HS-27A (cell line): Measurements from ENCODE around the gene FYN.

ENCODE experiments used
- DNase-seq: peaks from one replicate; pipeline ENCODE4 v3.0.0-alpha.2; 2012; ENCODE audit warnings: low read depth, missing footprints

Gene FYN

DNA sequence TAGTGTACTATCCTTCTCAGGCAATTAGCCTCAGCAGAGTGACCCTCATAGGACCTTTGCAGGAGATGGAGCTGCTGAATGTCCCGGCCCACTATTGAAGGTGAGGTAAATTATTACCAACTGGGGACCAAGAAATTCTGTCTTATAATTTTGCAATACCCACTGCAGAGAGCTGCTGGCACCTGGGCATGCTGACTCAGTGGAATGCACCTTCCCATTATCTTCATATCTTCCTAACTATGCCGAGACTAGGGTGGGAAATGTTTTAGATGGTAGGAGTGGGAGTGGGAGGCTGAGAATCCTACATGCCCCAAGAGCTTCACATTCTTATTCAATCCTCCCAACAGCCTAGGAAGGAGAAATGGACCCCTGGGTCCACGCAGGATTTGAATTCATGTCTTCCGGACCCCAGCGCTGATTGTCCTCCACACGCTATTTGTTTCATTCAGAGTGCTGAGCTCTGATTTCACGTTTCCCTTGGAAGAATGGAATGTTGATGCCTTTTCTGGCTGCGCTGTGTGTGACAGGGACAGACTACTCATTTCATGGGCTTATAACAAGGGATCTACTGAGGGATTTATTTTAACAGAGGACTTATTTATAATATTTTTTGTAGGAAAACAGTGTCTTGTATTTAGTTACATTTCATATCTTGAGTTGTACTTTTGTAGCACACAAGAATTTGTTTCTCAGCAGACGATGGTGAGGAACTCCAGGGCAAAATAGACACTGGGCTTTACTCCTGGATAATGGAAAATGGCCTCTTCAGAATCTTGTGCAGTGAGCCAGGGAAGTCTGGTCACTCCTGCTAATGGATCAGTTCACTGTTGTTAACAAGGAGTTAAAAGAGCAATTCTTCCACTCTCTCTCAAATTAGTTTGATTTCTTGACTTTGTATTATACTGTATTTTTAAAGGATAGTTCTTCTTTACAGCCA lies 66.4 kb downstream of the FYN start:
- no peak for DNase-seq

DNA sequence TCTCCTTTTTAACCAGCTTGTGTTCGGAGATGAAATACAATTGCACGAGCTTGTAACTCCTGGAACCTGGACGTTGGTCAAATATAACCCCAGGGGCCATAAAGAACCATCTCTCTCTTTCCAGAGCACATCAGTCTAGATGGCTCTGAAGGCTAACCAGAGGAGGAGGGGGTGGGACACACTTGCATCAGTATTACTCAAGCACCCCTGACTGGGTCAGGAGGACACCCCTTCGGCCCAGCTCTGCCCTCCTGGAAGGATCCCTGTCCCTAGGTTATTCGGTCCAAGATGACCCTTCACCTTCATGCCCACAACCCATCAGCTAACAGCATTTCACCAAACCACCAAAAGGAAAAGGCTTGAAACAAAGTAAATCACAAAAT lies 67.1 kb downstream of the FYN start:
- DNase-seq: no peak

DNA sequence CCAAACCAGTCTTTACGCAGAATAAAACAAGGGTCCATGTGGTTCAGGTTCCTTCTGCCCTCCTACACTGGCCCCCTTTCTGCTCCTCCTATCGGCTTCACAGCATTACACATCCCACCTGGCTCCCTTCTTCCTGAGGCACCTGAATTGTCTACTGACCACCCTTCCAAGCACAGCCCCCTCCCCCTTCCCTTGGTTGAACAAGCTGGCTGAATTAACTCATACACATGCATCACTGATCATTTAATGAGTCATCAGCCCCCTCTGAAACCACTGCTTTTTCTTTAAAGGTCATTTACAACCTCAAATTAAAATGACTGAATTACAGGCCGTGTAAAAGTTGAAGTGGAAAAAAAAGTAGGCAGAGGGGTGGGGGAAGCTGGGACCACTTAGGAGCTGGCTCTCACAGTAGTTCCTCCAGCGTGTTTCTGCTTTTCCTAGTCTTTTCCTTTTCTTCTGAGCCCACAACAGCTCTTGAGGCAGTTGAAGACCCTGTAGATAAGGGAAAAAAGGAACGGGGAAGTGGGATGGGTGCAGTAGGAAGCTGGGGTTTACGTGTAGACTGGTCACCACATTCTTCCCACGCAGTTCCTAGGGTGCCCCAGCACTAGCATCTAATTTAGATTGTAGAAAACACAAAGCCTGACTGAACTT lies 67.6 kb downstream of the FYN start:
- no peak for DNase-seq

DNA sequence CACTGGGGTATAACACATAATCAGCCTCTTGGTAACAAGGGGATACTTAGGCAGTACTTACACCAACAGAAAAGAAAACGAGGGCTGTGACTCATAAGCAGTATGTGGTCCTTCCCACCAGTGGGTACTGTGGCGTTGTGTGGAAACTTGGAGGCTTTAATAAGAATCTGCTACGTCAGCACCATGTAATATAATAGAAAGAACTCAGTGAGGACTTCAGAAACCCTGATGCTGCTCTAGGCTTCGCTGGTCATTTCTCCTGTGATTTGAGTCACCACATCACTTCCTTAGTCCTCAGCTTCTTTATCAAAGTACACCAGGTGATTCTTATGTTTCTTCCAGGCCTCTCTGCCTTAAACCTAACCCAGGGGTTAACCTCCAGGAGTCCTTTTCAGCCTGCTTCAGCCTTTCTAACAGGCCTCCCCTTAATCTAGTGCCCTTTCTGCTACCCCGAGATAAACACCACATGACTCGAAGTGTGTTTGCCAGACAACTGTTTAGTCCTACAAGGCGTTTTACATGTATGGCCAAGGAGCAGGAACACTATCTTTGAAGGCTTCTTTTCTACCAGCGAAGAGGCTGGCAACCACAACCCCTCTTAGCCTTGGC lies 68.5 kb downstream of the FYN start:
- no peak for DNase-seq

DNA sequence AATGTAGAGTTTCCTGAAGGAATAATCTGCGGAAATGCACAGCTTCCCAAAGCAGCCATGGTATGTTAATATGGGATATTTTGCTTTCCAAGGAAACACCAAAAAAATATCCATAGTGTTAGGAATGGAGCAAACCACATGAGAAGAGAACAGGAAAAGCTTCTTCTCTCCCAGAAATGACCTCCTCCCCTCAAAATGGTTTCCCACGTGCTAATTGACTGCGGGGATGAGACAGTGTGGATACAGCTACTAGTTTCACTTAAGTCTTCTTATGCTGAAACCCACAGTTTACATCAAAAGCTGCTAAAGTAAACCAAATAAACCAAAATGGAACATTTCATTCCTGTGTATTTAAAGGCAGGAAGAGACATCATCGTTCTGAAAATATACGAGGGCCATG lies 69.4 kb downstream of the FYN start:
- DNase-seq: no peak

DNA sequence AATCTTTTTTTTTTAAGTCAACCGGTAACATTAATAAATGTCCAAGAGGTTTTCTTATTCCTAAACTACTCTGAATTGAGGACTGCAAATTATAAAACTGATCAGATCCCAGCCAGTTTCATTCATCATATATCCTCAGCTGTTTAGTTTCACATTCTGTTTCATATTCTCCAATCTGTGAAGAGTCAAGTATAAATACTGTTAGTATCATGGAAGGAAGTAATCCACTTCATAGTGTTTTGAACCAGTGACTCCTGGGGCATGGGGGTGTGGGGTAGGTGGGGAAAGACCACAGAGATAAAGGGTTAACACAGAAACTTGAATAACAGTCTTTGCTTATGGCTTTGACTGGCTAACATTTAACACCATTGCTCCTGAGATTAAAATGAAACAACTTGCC lies 69.9 kb downstream of the FYN start:
- DNase-seq: no peak

DNA sequence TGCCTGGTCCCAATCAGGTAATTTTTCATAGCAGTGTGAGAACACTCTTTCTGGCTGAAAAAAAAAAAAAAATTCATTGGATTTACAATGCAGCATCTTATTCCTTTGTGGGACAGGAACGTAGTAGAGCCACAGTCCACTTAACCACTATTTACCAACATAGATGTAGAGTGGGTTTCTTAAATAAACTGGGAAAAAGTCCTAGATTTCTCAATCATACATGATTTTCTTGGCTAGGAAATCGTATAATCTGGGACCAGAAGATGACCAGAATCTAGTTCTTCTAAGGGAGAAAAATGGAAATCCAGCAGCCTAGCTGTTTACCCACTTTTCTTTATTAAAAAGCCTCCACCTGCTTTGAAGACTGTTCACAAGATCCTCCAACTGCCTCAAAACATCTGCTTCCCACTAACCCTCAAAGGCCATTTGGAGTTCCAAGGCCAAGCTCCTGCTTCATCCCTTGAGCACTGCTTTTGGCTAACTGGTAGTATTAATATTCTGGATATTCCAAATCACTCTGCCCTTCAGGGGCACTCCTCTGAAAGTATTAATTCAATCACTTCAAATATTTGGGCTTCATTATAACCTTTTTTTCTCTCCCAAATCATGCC lies 70.4 kb downstream of the FYN start:
- no peak for DNase-seq

DNA sequence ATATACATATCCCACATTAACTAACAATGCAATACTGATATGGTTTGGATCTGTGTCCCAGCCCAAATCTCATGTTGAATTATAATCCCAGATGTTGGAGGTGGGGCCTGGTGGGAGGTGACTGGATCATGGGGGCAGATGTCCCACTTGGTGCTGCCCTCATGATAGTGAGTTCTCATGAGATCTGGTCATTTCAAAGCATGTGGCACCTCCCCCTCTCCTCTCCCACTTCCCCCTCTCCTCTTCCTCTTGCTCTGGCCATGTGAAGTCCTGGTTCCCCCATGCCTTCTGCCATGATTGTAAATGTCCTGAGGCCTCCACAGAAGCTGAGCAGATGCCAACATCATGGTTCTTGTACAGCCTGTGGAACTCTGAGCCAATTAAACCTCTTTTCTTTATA lies 71.2 kb downstream of the FYN start:
- DNase-seq: no peak

DNA sequence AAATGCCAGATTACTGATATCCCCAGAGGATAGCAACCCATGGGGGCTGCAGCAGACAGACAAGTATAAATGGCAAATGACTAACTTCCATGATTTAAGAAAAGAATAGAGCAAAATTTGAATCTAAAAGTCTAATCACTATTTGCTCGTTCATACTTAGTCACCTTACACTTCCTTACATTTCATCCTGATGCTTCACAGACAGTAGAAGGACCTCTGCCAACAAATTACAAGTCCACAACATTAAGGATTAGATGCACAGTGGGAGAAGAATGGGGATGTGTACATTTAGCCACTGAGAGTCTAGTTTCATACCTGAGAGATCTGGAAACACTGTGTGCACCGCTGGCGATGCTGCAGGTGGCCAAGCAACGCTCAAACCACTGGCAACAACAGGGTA lies 72.4 kb downstream of the FYN start:
- DNase-seq: no peak

DNA sequence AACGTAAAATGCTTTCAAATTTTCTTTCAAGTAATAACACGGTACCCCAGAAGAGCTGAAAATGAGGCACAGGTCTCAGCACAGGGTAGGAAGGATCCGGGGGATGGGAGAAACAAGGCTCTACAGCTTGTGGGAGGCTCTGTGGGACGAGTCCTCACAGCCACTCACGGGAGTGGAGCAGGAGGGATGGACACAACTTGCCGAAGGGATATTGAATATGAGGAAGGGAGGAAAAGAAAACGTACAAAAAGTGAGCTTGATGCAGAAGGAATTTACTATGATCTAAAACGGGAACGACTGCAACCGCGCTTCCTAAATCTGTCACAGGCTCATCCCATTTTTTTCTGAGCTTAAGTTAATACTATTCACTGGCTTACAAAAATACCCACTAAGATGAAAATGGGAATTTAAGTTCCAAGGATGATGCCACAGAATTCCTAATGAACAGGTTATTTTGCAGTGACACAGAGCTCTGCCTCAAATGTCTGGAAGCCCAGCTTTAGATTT lies 72.9 kb downstream of the FYN start:
- no peak for DNase-seq

DNA sequence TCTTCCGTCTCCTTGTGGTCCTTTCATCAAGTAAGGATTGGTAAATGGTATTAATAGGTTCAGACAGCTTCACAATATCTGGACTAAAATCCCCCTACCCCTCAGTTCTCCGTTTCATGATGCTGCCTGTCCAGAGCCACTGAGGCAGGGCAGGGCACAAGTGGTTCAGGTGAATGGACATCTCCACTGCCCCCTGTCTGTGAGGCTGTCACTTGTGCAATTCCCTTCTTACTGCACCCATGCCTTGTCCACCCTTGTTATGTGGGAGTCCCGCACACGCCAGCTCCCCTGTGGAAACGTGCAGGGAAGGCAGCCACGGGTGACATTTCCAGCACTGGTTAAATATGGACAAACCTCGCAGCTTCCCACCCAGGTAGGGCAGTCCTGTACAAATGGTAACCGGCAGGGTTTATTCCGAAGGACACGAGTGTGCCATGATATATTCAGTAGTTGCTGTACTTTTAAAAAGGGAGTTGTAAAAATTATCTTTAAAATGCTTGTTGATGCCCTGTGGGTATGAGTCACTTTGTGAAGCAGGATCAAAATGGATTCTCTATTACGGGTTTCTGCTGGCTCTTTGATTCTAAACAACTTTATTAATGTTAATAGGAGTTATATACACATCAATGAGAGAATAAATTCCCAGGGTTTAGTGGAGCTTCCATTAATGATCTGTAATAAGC lies 73.5 kb downstream of the FYN start:
- DNase-seq: no peak

DNA sequence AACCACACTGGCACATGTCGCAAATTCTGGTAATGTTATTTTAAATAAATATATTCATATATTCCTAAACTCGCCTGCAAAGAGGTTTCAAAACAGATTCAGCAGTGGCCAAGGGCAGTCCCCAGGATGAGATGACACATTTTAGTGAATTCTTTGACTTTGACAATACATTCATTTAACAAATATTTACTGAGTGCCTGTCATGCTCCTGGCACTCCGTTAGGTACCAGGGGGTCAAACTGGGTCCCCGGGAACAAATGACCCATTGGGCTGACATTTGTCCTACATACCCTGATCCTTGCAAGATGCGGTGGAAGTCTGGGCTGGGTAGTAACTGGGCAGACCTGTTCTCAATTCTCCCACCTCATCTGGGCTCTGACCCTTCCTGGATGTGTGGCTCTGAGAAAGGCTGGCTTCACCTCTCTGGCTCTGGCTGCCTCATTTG lies 74.9 kb downstream of the FYN start:
- DNase-seq: peak; percentile 43

DNA sequence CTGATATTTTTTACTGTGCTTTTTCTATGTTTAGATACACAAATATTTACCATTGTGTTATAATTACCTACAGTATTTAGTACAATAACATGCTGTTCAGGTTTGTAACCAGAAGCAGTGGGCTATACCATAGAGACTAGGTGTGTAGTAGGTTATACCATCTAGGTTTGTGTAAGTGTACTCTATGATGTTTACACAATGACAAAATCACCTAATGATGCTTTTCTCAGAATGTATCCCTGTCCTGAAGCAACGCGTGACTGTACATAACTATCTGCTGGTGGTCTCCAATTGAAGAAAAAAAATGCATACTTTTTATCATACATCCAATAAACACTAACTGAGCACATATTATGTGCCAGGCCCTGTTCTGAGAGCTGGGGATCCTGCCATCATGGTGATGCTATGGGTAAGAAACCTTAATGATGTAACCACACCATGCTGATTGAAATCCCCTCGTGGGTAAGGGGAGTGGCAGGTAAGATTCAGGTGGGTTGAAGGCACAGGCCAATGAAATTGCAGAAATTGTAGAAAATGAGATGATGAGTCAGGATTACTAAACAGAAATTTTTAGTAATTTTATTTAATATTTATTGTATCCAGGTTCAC lies 76.8 kb downstream of the FYN start:
- DNase-seq: no peak

DNA sequence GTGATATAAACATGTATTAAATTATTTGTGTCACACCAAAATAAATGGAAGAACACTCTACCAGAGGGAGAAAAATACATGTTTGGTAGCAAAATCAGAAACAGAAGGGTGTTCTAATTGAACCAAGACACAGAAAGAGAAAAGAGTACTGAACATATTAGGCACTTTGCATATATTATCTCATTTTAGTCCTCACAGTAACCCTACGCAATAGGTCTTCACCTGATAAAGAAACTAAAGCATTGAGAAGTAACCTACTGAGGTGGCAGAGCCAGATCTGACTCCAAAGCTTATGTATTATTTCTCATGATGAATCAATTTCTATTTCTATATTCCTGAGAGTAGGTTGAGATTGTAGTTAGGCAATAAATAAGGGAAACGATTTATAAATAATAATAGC lies 77.7 kb downstream of the FYN start:
- DNase-seq: no peak

DNA sequence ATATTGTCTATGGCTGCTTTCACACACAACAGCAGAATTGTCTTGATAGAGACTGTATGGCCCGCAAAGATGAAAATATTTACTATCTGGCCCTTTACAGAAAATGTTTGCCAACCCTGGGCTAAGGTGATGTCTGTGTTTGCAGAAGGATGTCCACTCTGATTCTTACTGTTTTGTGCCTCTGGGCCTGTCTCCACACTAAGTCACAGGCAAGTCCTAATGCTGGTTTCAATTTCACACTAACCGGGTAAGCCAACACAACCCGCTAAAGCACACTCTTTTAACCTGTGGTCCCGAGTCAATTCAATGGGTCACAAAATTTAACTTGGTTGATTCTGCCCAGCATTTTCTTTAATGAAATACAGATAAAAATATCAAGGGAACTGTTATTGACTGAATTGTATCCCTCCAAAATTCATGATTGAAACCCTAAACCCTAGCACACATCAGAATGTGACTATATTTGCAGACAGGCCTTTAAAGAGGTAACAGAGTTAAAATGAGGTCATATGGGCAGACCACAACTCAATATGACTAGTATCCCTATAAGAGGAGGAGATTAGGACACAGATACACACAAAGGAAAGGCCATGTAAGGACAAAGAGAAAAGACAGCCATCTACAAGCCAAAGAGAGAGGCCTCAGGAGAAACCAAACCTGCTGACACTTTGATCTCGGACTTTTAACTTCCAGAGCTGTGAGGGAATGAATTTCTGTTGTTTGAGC lies 78.4 kb downstream of the FYN start:
- DNase-seq: no peak

DNA sequence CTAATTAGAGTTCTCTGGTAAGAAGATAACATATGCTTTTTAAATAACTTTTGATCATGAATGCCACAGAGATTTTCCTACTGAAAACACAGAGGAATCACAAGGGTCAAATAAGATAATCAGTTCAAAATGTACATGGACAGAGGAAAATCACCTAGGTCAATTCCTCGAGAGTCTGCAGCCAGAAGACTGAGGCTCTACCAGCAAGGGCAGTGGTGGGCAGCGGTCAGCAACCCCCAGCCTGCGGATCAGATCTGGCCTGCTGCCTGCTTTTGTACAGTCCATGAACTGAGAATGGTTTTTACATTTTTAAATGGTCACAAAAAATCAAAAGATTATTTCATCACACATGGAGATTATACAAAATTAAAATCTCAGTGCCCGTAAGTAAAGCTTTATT lies 79.0 kb downstream of the FYN start:
- DNase-seq: no peak

DNA sequence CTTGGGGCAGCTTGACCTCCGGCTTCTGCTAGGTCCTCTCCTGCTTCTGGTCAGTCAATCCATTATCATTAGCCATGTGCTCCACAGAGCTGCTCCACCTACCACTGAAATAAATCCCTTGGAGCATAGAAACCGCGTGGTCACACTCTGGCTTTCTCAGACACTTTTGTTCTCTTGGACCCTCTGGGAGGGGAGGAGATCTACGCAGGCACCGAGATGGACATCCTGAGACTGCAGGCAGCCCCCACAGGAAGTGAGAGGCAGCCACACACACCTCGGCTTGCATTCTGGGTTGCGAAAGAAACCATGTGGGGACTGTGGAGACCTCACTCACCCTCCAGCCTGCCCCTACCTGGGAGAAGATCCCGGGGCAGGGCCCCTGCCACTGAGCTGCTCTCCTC lies 79.5 kb downstream of the FYN start:
- DNase-seq: no peak

DNA sequence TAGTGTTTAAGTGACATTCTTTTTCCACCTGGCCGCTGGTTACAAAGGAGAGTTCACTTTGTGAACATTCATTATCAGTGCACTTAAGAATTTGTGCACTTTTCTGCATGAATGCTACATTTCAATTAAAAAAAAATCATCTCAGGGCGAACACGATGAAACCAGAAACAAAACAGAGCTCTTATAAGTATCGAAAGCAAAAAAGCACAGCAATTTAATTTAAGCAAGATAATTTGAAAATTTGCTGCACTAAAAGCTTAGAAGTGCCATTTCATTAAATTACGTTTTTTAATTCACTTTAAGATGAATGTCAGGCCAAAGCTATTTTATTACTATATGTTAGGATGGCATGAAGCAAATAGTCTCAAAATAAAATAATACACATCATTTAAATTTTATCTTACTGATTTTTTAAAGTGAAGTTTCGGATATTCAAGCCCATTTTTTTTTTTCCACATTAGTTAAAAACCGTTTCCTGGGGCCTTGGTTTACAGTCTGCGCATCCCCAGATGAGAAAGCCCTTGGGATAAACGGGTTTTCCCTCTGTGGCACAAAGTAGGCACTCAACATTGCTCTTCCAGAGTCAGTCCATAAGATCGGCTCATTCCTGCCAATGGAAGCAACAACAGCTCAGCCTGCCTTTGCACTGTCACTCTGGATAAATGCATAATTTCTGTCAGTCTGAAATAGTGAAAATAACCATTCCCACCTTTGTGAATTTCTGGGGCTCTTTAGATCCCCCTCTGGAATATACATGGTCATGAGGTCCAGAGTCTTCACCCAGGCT lies 80.1 kb downstream of the FYN start:
- DNase-seq: no peak

DNA sequence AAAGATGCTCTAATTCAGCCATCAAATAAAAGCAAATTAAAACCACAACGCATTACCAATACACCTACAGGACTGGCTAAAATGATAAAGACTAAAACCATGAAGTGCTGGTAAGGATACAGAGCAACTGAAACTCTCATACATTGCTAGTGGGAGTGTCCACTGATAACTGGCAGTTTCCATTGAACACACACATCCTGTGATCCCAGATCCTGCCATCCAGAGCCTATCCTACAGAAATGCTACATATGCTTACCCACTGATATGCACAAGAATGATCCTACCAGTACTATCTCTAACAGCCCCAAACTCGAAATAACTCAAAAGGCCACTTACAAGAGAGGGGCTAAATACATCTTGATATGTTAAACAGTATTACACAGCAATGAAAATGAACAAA lies 81.0 kb downstream of the FYN start:
- DNase-seq: no peak

DNA sequence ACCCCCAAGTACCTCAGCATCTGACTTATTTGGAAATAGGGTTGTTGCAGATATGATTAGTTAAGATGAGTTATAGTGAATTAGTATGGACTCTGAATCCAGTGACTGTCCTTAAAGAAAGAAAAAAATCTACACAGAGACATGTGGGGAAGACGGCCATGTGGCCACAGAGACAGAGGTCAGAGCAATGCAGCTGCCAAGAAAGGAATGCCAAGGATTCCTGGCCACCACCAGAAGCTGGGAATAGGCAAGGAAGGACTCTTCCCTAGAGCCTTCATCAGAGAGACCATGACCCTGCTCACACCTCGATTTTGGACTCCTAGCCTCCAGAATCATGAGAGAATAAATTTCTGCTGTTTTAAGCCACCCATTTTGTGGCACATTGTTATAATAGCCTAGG lies 81.8 kb downstream of the FYN start:
- peak; percentile 69 for DNase-seq
